Erythroblast (primary cell): Measurements from ENCODE around the gene ZNF302.

ENCODE experiments used
- GATA1 ChIP-seq: IDR thresholded peaks from 2 replicates; pipeline ENCODE4 v1.6.1; 2011; ENCODE audit warnings: low read depth, mild to moderate bottlenecking, control low read depth, low read length, moderate library complexity
- POLR2A ChIP-seq: IDR thresholded peaks from 2 replicates; pipeline ENCODE4 v1.6.1; 2011; ENCODE audit warnings: mild to moderate bottlenecking, low read length

GRCh38 chr19:34690372-34690771 is 12.9 kb downstream of the ZNF302 start:
- TF ChIP-seq POLR2A (no peak), GATA1 (no peak)
